IMR-90 (cell line): Measurements from ENCODE around the gene MCM5. TPM values are rescaled to one million over a fixed set of nuclear protein-coding genes. Genes with fewer than 3 reads are reported as not detected.

Experiments
- ATAC-seq: fragments of 200-7000 bp; cut with Tn5 transposase; 2 replicates; pipeline ENCODE4 v1.9.1; 2020; ENCODE audit warnings: low read depth, mild to moderate bottlenecking, moderate library complexity
- BruUV-seq: library from RNA; stranded (reverse); fragments of 400-500 nt; replicated peaks from 2 replicates; lab custom pipeline; 2021; lab: Mats Ljungman, UMichigan
- CTCF ChIA-PET: fragments of 300-600 bp; formaldehyde crosslinking; extraction: SDS; loops from one replicate; lab custom pipeline; 2021; ENCODE audit warnings: antibody characterized with exemption; lab: Yijun Ruan, JAX
- POLR2A ChIA-PET: fragments of 300-600 bp; sonication (Branson Sonifier 250); formaldehyde crosslinking; loops from one replicate; lab custom pipeline; 2022; ENCODE audit warnings: antibody characterized with exemption; ENCODE audit not compliant: unreplicated experiment; lab: Charles Lee
- DNase-seq: peaks from one replicate; pipeline ENCODE4 v3.0.0; 2013
- H2AFZ ChIP-seq: replicated peaks from 2 replicates; pipeline ENCODE3; 2013; ENCODE audit warnings: low read length, mild to moderate bottlenecking; ENCODE audit not compliant: poor library complexity
- H2AK5ac ChIP-seq: 2 replicates; pipeline ENCODE4 v1.6.1; 2013; ENCODE audit warnings: low read depth, low read length, inconsistent platforms
- H2AK9ac ChIP-seq: replicated peaks from 2 replicates; pipeline ENCODE3; 2013; ENCODE audit warnings: mild to moderate bottlenecking, low read depth, low read length, moderate library complexity; ENCODE audit not compliant: poor library complexity
- H2BK120ac ChIP-seq: 2 replicates; pipeline ENCODE4 v1.6.1; 2013; ENCODE audit warnings: low read depth, low read length, inconsistent platforms
- H2BK15ac ChIP-seq: 3 replicates; pipeline ENCODE4 v1.6.1; 2013; ENCODE audit warnings: low read depth, low read length, inconsistent platforms
- H2BK20ac ChIP-seq: 2 replicates; pipeline ENCODE4 v1.6.1; 2013; ENCODE audit warnings: low read depth, mild to moderate bottlenecking, inconsistent platforms, low read length, moderate library complexity
- H2BK5ac ChIP-seq: 2 replicates; pipeline ENCODE4 v1.6.1; 2013; ENCODE audit warnings: mild to moderate bottlenecking, low read depth, low read length, inconsistent platforms; ENCODE audit not compliant: poor library complexity, severe bottlenecking
- H3K14ac ChIP-seq: replicated peaks from 2 replicates; pipeline ENCODE4 v1.6.1; 2013; ENCODE audit warnings: low read depth, low read length, inconsistent platforms
- H3K18ac ChIP-seq: 2 replicates; pipeline ENCODE4 v1.6.1; 2013; ENCODE audit warnings: low read depth, low read length, control low read depth
- H3K23ac ChIP-seq: 2 replicates; pipeline ENCODE4 v1.6.1; 2013; ENCODE audit warnings: low read depth, low read length, inconsistent platforms
- H3K27ac ChIP-seq: 2 replicates; pipeline ENCODE4 v1.5.1; 2013; ENCODE audit warnings: mild to moderate bottlenecking, control low read depth, low read length; ENCODE audit not compliant: insufficient read depth
- H3K27me3 ChIP-seq: 2 replicates; pipeline ENCODE4 v1.6.1; 2013; ENCODE audit warnings: low read length; ENCODE audit not compliant: control insufficient read depth, insufficient read depth
- H3K36me3 ChIP-seq: 2 replicates; pipeline ENCODE4 v1.6.1; 2013; ENCODE audit warnings: low read length, mixed read lengths; ENCODE audit not compliant: control insufficient read depth, insufficient read depth
- H3K4ac ChIP-seq: 2 replicates; pipeline ENCODE4 v1.6.1; 2013; ENCODE audit warnings: low read depth, low read length, inconsistent platforms
- H3K4me1 ChIP-seq: 2 replicates; pipeline ENCODE4 v1.6.1; 2013; ENCODE audit warnings: low read length, mixed read lengths; ENCODE audit not compliant: control insufficient read depth, insufficient read depth
- H3K4me2 ChIP-seq: 2 replicates; pipeline ENCODE4 v1.6.1; 2013; ENCODE audit warnings: low read depth, mild to moderate bottlenecking, control low read depth, low read length, moderate library complexity
- H3K4me3 ChIP-seq: 2 replicates; pipeline ENCODE4 v1.5.1; 2013; ENCODE audit warnings: low read depth, mild to moderate bottlenecking, control low read depth, low read length, moderate library complexity; ENCODE audit not compliant: insufficient read depth
- H3K56ac ChIP-seq: 2 replicates; pipeline ENCODE4 v1.6.1; 2013; ENCODE audit warnings: low read length, inconsistent platforms; ENCODE audit not compliant: insufficient read depth; ENCODE audit errors: extremely low read depth
- H3K79me1 ChIP-seq, 2 experiments: 2 replicates each; pipeline ENCODE4 v1.6.1; 2013; ENCODE audit warnings: low read length in 2 of 2, inconsistent platforms in 1 of 2, low read depth in 1 of 2
- H3K9ac ChIP-seq: 2 replicates; pipeline ENCODE4 v1.6.1; 2013; ENCODE audit warnings: low read depth, low read length, control low read depth
- H3K9me1 ChIP-seq: 2 replicates; pipeline ENCODE4 v1.6.1; 2013; ENCODE audit warnings: low read length, inconsistent platforms; ENCODE audit not compliant: insufficient read depth
- H3K9me3 ChIP-seq: 2 replicates; pipeline ENCODE4 v1.6.1; 2013; ENCODE audit warnings: low read length; ENCODE audit not compliant: control insufficient read depth, insufficient read depth
- H4K20me1 ChIP-seq: 2 replicates; pipeline ENCODE4 v1.6.1; 2013; ENCODE audit warnings: low read length, inconsistent platforms; ENCODE audit not compliant: insufficient read depth
- H4K5ac ChIP-seq: 2 replicates; pipeline ENCODE4 v1.6.1; 2013; ENCODE audit warnings: mild to moderate bottlenecking, low read depth, low read length, control low read depth
- H4K8ac ChIP-seq, 2 experiments: 2 replicates each; pipeline ENCODE4 v1.6.1; 2013; ENCODE audit warnings: low read depth in 2 of 2, low read length in 2 of 2, control low read depth in 1 of 2, inconsistent platforms in 1 of 2
- H4K91ac ChIP-seq: 2 replicates; pipeline ENCODE4 v1.6.1; 2013; ENCODE audit warnings: low read depth, low read length, inconsistent platforms; ENCODE audit not compliant: insufficient read depth
- CEBPB ChIP-seq: IDR thresholded peaks from 2 replicates; pipeline ENCODE4 v1.6.1; 2012; ENCODE audit warnings: low read depth, low read length, improper control_type of control experiment
- CTCF ChIP-seq: conservative IDR thresholded peaks from 2 replicates; pipeline ENCODE4 v1.5.1; 2012; ENCODE audit warnings: mild to moderate bottlenecking, low read depth, low read length, improper control_type of control experiment
- MAFK ChIP-seq: IDR thresholded peaks from 2 replicates; pipeline ENCODE4 v1.6.1; 2012; ENCODE audit warnings: low read depth, low read length, improper control_type of control experiment
- NFE2L2 ChIP-seq: fragments of 150-350 bp; IDR thresholded peaks from 2 replicates; pipeline ENCODE4 v1.6.1; 2016; ENCODE audit warnings: low read depth, mild to moderate bottlenecking, low read length
- POLR2A ChIP-seq: IDR thresholded peaks from 2 replicates; pipeline ENCODE4 v1.6.1; 2012; ENCODE audit warnings: mild to moderate bottlenecking, low read depth, low read length
- RAD21 ChIP-seq: IDR thresholded peaks from 2 replicates; pipeline ENCODE4 v1.6.1; 2012; ENCODE audit warnings: low read length, improper control_type of control experiment
- RFX5 ChIP-seq: IDR thresholded peaks from 2 replicates; pipeline ENCODE4 v1.8.0; 2012; ENCODE audit warnings: low read depth, mild to moderate bottlenecking, low read length, moderate library complexity
- whole genome bisulfite sequencing, 2 experiments: methylation state at CpG; one replicate each; pipeline versions ENCODE4 v1.1.5 to v1.1.7; 2013; ENCODE audit warnings: missing lambda C conversion rate in 2 of 2; ENCODE audit not compliant: insufficient read length in 1 of 2; ENCODE audit errors: extremely low coverage in 2 of 2; 5-methylcytosine and 5-hydroxymethylcytosine counted together
- dilution Hi-C: fragments of 300-500 bp; cut with HindIII; formaldehyde crosslinking; loops from one replicate; pipeline ENCODE4 v1.14.3; 2018; ENCODE audit warnings: low sequenced_read_pairs; ENCODE audit not compliant: unreplicated experiment
- in situ Hi-C: fragments of 300-500 bp; cut with MboI; formaldehyde crosslinking; loops from 3 replicates; pipeline ENCODE4 v1.14.3; 2019; ENCODE audit warnings: low sequenced_read_pairs, inconsistent platforms, mixed read lengths
- intact Hi-C: fragments of 100-400 bp; cut with micrococcal nuclease; formaldehyde crosslinking; loops from 2 replicates; pipeline ENCODE4 v1.10.0; 2022
- polyA plus RNA-seq, 3 experiments: library from polyadenylated mRNA; depleted of rRNA; stranded (reverse); fragments of >200 nt; gene quantifications; 2 replicates each; pipeline ENCODE4 v1.2.3, GENCODE V29; 2012; ENCODE audit warnings: low replicate concordance in 1 of 3
- total RNA-seq: library from RNA; depleted of rRNA; stranded (reverse); fragments of >200 nt; gene quantifications from 2 replicates; pipeline ENCODE4 v1.2.3, GENCODE V29; 2012
- TF ChIP-seq, protein P1 (sequence below): fragments of 150-350 bp; IDR thresholded peaks from 2 replicates; pipeline ENCODE4 v1.6.1; 2017; ENCODE audit warnings: mild to moderate bottlenecking, antibody characterized with exemption, low read length, low read depth

The MCM5 gene
- total and polyA plus RNA-seq, 2 of the 4 experiments (the other 2 are of a cell fraction) = 43.0 to 58.6 TPM

GRCh38 chr22:35409783-35410662 lies 10.1 kb downstream of the MCM5 start:
- no peak overlapping the region for H3K14ac ChIP-seq
- H4K20me1 ChIP-seq = no peaks in the 10 kb centered on the region
- ATAC-seq (no peak), DNase-seq (no peak)
- H4K91ac ChIP-seq = no peak overlapping the region
- no TSS peak for BruUV-seq
- no peak overlapping the region for H3K9ac ChIP-seq
- H3K79me1 ChIP-seq = no peaks in the 10 kb centered on the region; a peak in 1 of 4 replicates
- in situ Hi-C loops = no loop called here
- peaks cover 27% of the 10 kb centered on the region for H3K36me3 ChIP-seq
- no peaks in the 10 kb centered on the region for H3K27me3 ChIP-seq
- no peak overlapping the region for H2BK20ac ChIP-seq
- no peak overlapping the region for H3K4me3 ChIP-seq
- dilution Hi-C loops = no loop called here
- no peak for TF ChIP-seq MAFK
- TF ChIP-seq NFE2L2 = no peak
- peak; percentile 87 for TF ChIP-seq CEBPB
- no peak for TF ChIP-seq RAD21
- TF ChIP-seq, protein P1, sequence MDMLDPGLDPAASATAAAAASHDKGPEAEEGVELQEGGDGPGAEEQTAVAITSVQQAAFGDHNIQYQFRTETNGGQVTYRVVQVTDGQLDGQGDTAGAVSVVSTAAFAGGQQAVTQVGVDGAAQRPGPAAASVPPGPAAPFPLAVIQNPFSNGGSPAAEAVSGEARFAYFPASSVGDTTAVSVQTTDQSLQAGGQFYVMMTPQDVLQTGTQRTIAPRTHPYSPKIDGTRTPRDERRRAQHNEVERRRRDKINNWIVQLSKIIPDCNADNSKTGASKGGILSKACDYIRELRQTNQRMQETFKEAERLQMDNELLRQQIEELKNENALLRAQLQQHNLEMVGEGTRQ = no peak
- no peak for TF ChIP-seq CTCF
- TF ChIP-seq POLR2A = no peak
- TF ChIP-seq RFX5 = no peak
- no peak overlapping the region for H4K8ac ChIP-seq
- no peak overlapping the region for H3K4ac ChIP-seq
- intact Hi-C loops = no loop called here
- H2BK120ac ChIP-seq = no peak overlapping the region
- CTCF ChIA-PET = interaction anchor here (1.0 kb wide), 1 partner anchor 57 kb away, joined by 3 read pairs; no protein-coding TSS in a partner anchor
- H3K9me1 ChIP-seq = no peaks in the 10 kb centered on the region
- H3K27ac ChIP-seq = no peak overlapping the region
- H3K18ac ChIP-seq = no peak overlapping the region
- H3K9me3 ChIP-seq = no peaks in the 10 kb centered on the region
- H3K56ac ChIP-seq = no peak overlapping the region
- 88% methylated on average over 10 of the region's 16 CpGs; no CpG with 5 or more reads in 1 of the 2 experiments for WGBS, 2 experiments
- H2AFZ ChIP-seq = no peak overlapping the region
- H3K4me2 ChIP-seq = no peak overlapping the region
- POLR2A ChIA-PET = no interaction called here
- H3K23ac ChIP-seq = no peak overlapping the region
- H2BK15ac ChIP-seq = no peak overlapping the region
- H4K5ac ChIP-seq = no peak overlapping the region
- H2BK5ac ChIP-seq = no peak overlapping the region
- H3K4me1 ChIP-seq = no peaks in the 10 kb centered on the region
- no peak overlapping the region for H2AK9ac ChIP-seq
- no peak overlapping the region for H2AK5ac ChIP-seq
